ENCODE measurements around the gene APBA2. TPM values are rescaled to one million over a fixed set of nuclear protein-coding genes. Genes with fewer than 3 reads are reported as not detected.

APBA2 gene
- total RNA-seq, 4 donors from 2014 or later = 3.3 to 5.4 (median 4.5) TPM

DNA sequence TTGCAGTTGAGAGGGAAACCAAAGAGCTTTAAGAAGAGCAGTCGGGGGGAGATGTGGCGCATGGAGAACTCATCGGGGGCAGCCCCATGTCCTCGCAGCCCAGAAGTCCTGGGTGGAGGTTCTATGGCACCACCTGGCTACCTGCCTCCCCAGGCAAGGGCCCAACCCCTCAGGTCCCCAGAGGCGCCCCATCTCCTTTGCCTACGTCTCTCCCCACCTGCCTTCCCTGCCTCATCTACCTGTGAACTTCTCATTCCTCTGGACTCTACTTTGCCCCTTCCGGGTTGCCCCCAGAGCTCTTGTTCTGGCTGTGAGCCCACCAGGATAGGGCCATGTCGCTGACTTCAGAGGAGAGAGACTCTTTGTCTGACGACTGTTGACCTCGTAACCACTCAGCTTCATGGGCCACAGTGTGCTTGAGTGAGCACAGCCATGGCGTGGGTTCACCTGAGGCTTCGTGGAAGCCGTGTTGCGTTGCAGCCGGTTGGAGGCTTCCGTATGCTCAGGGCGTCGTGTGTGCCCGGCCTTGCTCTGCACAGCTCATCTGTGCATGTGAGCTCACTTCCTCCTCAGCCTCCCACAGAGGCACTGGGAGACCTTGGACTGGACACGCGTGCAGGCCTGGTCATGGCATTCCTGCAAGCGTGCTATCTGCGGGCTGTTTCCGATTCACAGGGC is 13.4 kb downstream of the APBA2 start:
- TF ChIP-seq POLR2A (IDR thresholded peaks at IDR 0.05) (no peak), EP300 (IDR thresholded peaks at IDR 0.05) (no peak)
- TF ChIP-seq, protein P1, sequence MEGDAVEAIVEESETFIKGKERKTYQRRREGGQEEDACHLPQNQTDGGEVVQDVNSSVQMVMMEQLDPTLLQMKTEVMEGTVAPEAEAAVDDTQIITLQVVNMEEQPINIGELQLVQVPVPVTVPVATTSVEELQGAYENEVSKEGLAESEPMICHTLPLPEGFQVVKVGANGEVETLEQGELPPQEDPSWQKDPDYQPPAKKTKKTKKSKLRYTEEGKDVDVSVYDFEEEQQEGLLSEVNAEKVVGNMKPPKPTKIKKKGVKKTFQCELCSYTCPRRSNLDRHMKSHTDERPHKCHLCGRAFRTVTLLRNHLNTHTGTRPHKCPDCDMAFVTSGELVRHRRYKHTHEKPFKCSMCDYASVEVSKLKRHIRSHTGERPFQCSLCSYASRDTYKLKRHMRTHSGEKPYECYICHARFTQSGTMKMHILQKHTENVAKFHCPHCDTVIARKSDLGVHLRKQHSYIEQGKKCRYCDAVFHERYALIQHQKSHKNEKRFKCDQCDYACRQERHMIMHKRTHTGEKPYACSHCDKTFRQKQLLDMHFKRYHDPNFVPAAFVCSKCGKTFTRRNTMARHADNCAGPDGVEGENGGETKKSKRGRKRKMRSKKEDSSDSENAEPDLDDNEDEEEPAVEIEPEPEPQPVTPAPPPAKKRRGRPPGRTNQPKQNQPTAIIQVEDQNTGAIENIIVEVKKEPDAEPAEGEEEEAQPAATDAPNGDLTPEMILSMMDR (IDR thresholded peaks at IDR 0.05) = no peak
- H3K27ac ChIP-seq = no peak overlapping the region
- no peaks in the 10 kb centered on the region for H3K4me1 ChIP-seq
- no peaks in the 10 kb centered on the region for H3K36me3 ChIP-seq
- no peaks in the 10 kb centered on the region for H3K9me3 ChIP-seq
- H3K4me3 ChIP-seq = no peak overlapping the region
- WGBS, 2 donors = 91 to 92% methylated on average over 18 to 24 of the region's 24 CpGs
- no peaks in the 10 kb centered on the region for H3K27me3 ChIP-seq
- no peak for DNase-seq (ENCODE audit: low spot score in 2 of 2)

GRCh38 chr15:28900041-28900891 is 14.5 kb downstream of the APBA2 start:
- no peak for DNase-seq (ENCODE audit: low spot score in 2 of 2)
- Histone ChIP-seq H3K4me1 (no peaks in the 10 kb centered on the region), H3K9me3 (no peaks in the 10 kb centered on the region), H3K27ac (no peak overlapping the region), H3K27me3 (no peaks in the 10 kb centered on the region), H3K36me3 (no peaks in the 10 kb centered on the region), H3K4me3 (no peak overlapping the region)
- 86 to 87% methylated on average over 15 of the region's 18 CpGs for WGBS, 2 donors
- no peak for TF ChIP-seq POLR2A (IDR thresholded peaks at IDR 0.05)
- TF ChIP-seq, protein P1 (IDR thresholded peaks at IDR 0.05) = no peak
- TF ChIP-seq EP300 (IDR thresholded peaks at IDR 0.05) = no peak

DNA sequence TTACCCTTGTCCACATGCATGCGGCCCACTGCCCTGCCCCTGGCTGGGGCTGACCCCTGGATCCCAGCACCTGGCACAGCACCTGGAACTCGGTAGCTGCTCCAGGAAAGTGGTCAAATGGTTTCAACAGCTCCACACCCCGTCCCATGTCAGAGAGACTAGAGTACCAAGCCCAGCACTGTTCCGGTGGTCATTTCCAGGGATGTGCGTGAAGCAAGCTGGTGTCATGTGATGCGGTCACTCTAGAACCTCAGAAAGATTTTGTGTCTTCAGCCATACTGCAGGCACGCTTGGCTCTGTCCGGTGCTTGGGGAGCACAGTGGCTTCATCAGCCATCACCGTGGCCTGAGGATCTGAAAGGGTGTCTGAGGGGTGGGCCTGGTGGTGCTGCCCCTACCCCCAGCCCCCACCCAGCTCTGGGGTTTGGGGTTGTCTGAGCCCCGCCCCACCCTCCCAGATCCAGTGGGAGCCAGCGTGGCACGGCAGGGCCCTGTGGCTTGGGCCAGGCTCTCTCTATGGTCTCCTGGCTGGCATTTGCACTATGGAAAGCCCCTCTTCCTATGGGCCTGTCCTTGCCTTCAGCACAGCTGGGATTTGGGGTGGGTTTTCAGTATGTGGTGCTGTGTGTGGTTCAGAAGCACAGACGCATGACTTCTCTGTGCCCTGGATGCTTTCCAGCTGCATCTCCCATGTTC is 15.3 kb downstream of the APBA2 start:
- H3K9me3 ChIP-seq = no peaks in the 10 kb centered on the region
- WGBS, 2 donors = 86 to 95% methylated on average over 8 to 11 of the region's 13 CpGs
- H3K27ac ChIP-seq = no peak overlapping the region
- H3K27me3 ChIP-seq = no peaks in the 10 kb centered on the region
- TF ChIP-seq, protein P1 (IDR thresholded peaks at IDR 0.05) = no peak
- TF ChIP-seq POLR2A (IDR thresholded peaks at IDR 0.05) (no peak), EP300 (IDR thresholded peaks at IDR 0.05) (no peak)
- no peak for DNase-seq (ENCODE audit: low spot score in 2 of 2)
- no peak overlapping the region for H3K4me3 ChIP-seq
- no peaks in the 10 kb centered on the region for H3K4me1 ChIP-seq
- no peaks in the 10 kb centered on the region for H3K36me3 ChIP-seq

- TF ChIP-seq POLR2A (IDR thresholded peaks at IDR 0.05) (no peak), EP300 (IDR thresholded peaks at IDR 0.05) (no peak)
- TF ChIP-seq, protein P1 (IDR thresholded peaks at IDR 0.05) = no peak
- H3K27ac ChIP-seq = no peak overlapping the region
- H3K27me3 ChIP-seq = no peaks in the 10 kb centered on the region
- H3K9me3 ChIP-seq = no peaks in the 10 kb centered on the region
- H3K4me3 ChIP-seq = no peak overlapping the region
- H3K36me3 ChIP-seq = no peaks in the 10 kb centered on the region
- 32 to 36% methylated on average over 5 to 7 of the region's 7 CpGs for WGBS, 2 donors
- H3K4me1 ChIP-seq = no peaks in the 10 kb centered on the region
- DNase-seq (ENCODE audit: low spot score in 2 of 2) = no peak
Observed at GRCh38 chr15:28901587-28901980, 15.8 kb downstream of the APBA2 start.

Data from tibial nerve (tissue), 4 donors.